Thoracic aorta endothelial cell (primary cell): ENCODE measurements around the gene EVA1A. TPM values are rescaled to one million over a fixed set of nuclear protein-coding genes. Genes with fewer than 3 reads are reported as not detected.

Source experiments
- small RNA-seq: library from RNA; depleted of rRNA; stranded (forward); fragments of <200 nt; gene quantifications from one replicate; pipeline ENCODE3, GENCODE V24; 2012
- total RNA-seq: library from RNA; depleted of rRNA; stranded (reverse); fragments of >200 nt; gene quantifications from 2 replicates; pipeline ENCODE4 v1.2.3, GENCODE V29; 2012

The EVA1A gene
- 50.0 and 53.2 TPM in 2 replicates for total RNA-seq

GRCh38 chr2:75560768-75561565, at the start of gene EVA1A:
Gene EVA1A (minus strand): TSS chr2:75560939. CDS start chr2:75518140, 42,799 bp downstream.

Small RNA genes lying within 50 kb of the gene (small RNA-seq; reads per million reads assigned to genes)
- gene RF01233, result not detected

Other genes with a start within 250 kb of the EVA1A start
- 73.5 and 81.0 TPM in 2 replicates for gene MRPL19, start 85.8 kb upstream of the EVA1A start, total RNA-seq
- gene GCFC2, start 150.0 kb upstream of the EVA1A start, total RNA-seq, result 36.7 and 43.2 TPM in 2 replicates